ENCODE results near the gene ZNF530.

Gene ZNF530

GRCh38 chr19:57637379-57637778, 37.7 kb downstream of the ZNF530 start:
- no peak for ATAC-seq
- TF ChIP-seq GLIS3 (CRISPR knock-in tag; IDR thresholded peaks at IDR 0.05) (no peak), ZFP3 (CRISPR knock-in tag; IDR thresholded peaks at IDR 0.05) (no peak), PPARA (CRISPR knock-in tag; IDR thresholded peaks at IDR 0.05; ENCODE audit: borderline replicate concordance) (no peak), ZC3H10 (CRISPR knock-in tag; IDR thresholded peaks at IDR 0.05) (no peak), TOX (CRISPR knock-in tag; IDR thresholded peaks at IDR 0.05; ENCODE audit: borderline replicate concordance) (no peak), ISL1 (CRISPR knock-in tag; IDR thresholded peaks at IDR 0.05) (no peak), ZNF70 (CRISPR knock-in tag; IDR thresholded peaks at IDR 0.05) (no peak), CSDC2 (CRISPR knock-in tag; IDR thresholded peaks at IDR 0.05) (no peak), ZFP30 (CRISPR knock-in tag; IDR thresholded peaks at IDR 0.05) (no peak)

- no peak for ATAC-seq
- no peak for TF ChIP-seq TSHZ2 (CRISPR knock-in tag; IDR thresholded peaks at IDR 0.05)
- TF ChIP-seq ZFP30 (CRISPR knock-in tag; IDR thresholded peaks at IDR 0.05) = no peak
Measured at GRCh38 chr19:57641715-57642234, 42.1 kb downstream of the ZNF530 start.

GRCh38 chr19:57642396-57643046, 42.8 kb downstream of the ZNF530 start:
- no peak for ATAC-seq
- TF ChIP-seq RARB (CRISPR knock-in tag; IDR thresholded peaks at IDR 0.05) (no peak), ZC3H10 (CRISPR knock-in tag; IDR thresholded peaks at IDR 0.05) (no peak), ZNF565 (CRISPR knock-in tag; conservative IDR thresholded peaks at IDR 0.05; ENCODE audit: low read depth) (no peak), SNAI2 (CRISPR knock-in tag; IDR thresholded peaks at IDR 0.05) (no peak), TSHZ2 (CRISPR knock-in tag; IDR thresholded peaks at IDR 0.05) (no peak), ESRRG (CRISPR knock-in tag; IDR thresholded peaks at IDR 0.05) (no peak), POU6F1 (CRISPR knock-in tag; IDR thresholded peaks at IDR 0.05; ENCODE audit: borderline replicate concordance, low read depth) (no peak)

- no peak for ATAC-seq
- TF ChIP-seq ESRRG (CRISPR knock-in tag; IDR thresholded peaks at IDR 0.05) = no peak
- no peak for TF ChIP-seq ZFP30 (CRISPR knock-in tag; IDR thresholded peaks at IDR 0.05)
- no peak for TF ChIP-seq PPARA (CRISPR knock-in tag; IDR thresholded peaks at IDR 0.05; ENCODE audit: borderline replicate concordance)
- TF ChIP-seq RARB (CRISPR knock-in tag; IDR thresholded peaks at IDR 0.05) = no peak
- no peak for TF ChIP-seq ZNF70 (CRISPR knock-in tag; IDR thresholded peaks at IDR 0.05)
- TF ChIP-seq OSR1 (CRISPR knock-in tag; IDR thresholded peaks at IDR 0.05) = no peak
- no peak for TF ChIP-seq CSDC2 (CRISPR knock-in tag; IDR thresholded peaks at IDR 0.05)
- no peak for TF ChIP-seq CREB5 (CRISPR knock-in tag; IDR thresholded peaks at IDR 0.05; ENCODE audit: low read depth)
- no peak for TF ChIP-seq PATZ1 (CRISPR knock-in tag; IDR thresholded peaks at IDR 0.05; ENCODE audit: borderline replicate concordance)
- no peak for TF ChIP-seq BACH2 (CRISPR knock-in tag; IDR thresholded peaks at IDR 0.05; ENCODE audit: borderline replicate concordance)
- no peak for TF ChIP-seq SNAI2 (CRISPR knock-in tag; IDR thresholded peaks at IDR 0.05)
- TF ChIP-seq CSRNP3 (CRISPR knock-in tag; IDR thresholded peaks at IDR 0.05) = no peak
- TF ChIP-seq GLIS3 (CRISPR knock-in tag; IDR thresholded peaks at IDR 0.05) = no peak
- no peak for TF ChIP-seq ARNTL (CRISPR knock-in tag; IDR thresholded peaks at IDR 0.05; ENCODE audit: borderline replicate concordance, low read depth)
Measured at GRCh38 chr19:57643734-57644133, 44.0 kb downstream of the ZNF530 start.
